ENCODE measurements around the gene EXOC4.

DNA sequence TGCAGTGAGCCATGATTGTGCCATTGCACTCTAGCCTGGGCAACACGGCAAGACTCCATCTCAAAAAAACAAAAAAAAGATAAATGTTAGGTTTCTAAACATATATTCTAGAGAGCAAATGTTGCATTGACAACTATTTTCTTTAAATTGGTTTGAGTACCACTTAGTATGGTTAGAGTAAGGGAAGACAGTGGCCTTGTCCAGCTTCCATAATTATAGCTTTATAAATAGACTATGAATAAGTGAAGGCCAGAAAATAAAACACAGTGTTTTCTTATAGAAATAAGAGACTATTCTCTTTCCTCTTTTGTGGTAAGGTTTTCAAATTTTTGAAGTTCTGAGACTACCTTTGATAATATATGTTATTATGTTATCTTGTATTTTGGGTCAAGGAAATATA lies 50.5 kb downstream of the EXOC4 start:
- TF ChIP-seq CTCF (conservative IDR thresholded peaks at IDR 0.05 in 1 of 2, IDR thresholded peaks at IDR 0.05 in 1 of 2; ENCODE audit: low read depth in 1 of 2, low read length in 2 of 2) (no peak), EZH2 (IDR thresholded peaks at IDR 0.05; ENCODE audit: low read length, missing control alignments) (no peak)

Data from fibroblast of lung (primary cell).